Endothelial cell of umbilical vein (primary cell): Measurements from ENCODE around the gene MANEAL. TPM values are rescaled to one million over a fixed set of nuclear protein-coding genes. Genes with fewer than 3 reads are reported as not detected.

Source experiments
- BruUV-seq: library from RNA; stranded (reverse); fragments of 400-500 nt; replicated peaks from 2 replicates; lab custom pipeline; 2021; lab: Mats Ljungman, UMichigan
- CTCF ChIA-PET: fragments of 300-600, 350-600 bp; sonication (Branson Sonifier 250); formaldehyde crosslinking; loops from one replicate; lab custom pipeline; 2021; ENCODE audit warnings: antibody characterized with exemption, inconsistent platforms; lab: Charles Lee
- POLR2A ChIA-PET: fragments of 300-600, 350-600 bp; sonication (Branson Sonifier 250); formaldehyde crosslinking; loops from one replicate; lab custom pipeline; 2021; ENCODE audit warnings: antibody characterized with exemption, inconsistent platforms; lab: Charles Lee
- DNase-seq: peaks from one replicate; pipeline ENCODE4 v3.0.0-alpha.2; 2011; ENCODE audit warnings: low read depth, low spot score
- FAIRE-seq: peaks from 2 replicates; lab custom pipeline; 2011; peaks lifted over from hg19 to GRCh38; lab: Jason Lieb, UNC
- H2AFZ ChIP-seq: 2 replicates; pipeline ENCODE4 v1.6.0; 2012; ENCODE audit warnings: low read depth, low read length, control low read depth, inconsistent platforms
- H3K27ac ChIP-seq: 2 replicates; pipeline ENCODE4 v1.5.1; 2011; ENCODE audit warnings: low read depth, mild to moderate bottlenecking, control low read depth, low read length, moderate library complexity; ENCODE audit not compliant: insufficient read depth
- H3K27me3 ChIP-seq, 2 experiments: 2 replicates each; pipeline versions ENCODE4 v1.6.0 to v1.6.1; 2011; ENCODE audit warnings: low read length in 2 of 2, mixed read lengths in 1 of 2; ENCODE audit not compliant: control insufficient read depth in 2 of 2, insufficient read depth in 2 of 2
- H3K36me3 ChIP-seq, 2 experiments: 2 replicates in 1 of 2; 3 replicates in 1 of 2; pipeline ENCODE4 v1.5.1; 2011; ENCODE audit warnings: low read length in 2 of 2, mild to moderate bottlenecking in 1 of 2, moderate library complexity in 1 of 2; ENCODE audit not compliant: control insufficient read depth in 2 of 2, insufficient read depth in 2 of 2; ENCODE audit errors: extremely low read depth in 1 of 2
- H3K4me1 ChIP-seq: 3 replicates; pipeline ENCODE4 v1.5.1; 2011; ENCODE audit warnings: mild to moderate bottlenecking, low read length; ENCODE audit not compliant: control insufficient read depth, insufficient read depth; ENCODE audit errors: extremely low read depth
- H3K4me2 ChIP-seq: 2 replicates; pipeline ENCODE4 v1.6.1; 2011; ENCODE audit warnings: low read length, control low read depth, mixed read lengths; ENCODE audit not compliant: insufficient read depth
- H3K4me3 ChIP-seq, 3 experiments: fragments of 200-600 bp in 1 of 3; sonication (generic), shearing (Covaris generic) in 1 of 3; replicated peaks in 1 of 3; 2 replicates each; pipeline ENCODE4 v1.5.1; 2011 to 2016; ENCODE audit warnings: control low read depth in 3 of 3, low read length in 3 of 3, mild to moderate bottlenecking in 2 of 3, inconsistent platforms in 1 of 3, low read depth in 1 of 3, moderate library complexity in 1 of 3; ENCODE audit not compliant: insufficient read depth in 1 of 3
- H3K79me2 ChIP-seq: 2 replicates; pipeline ENCODE4 v1.6.0; 2012; ENCODE audit warnings: low read length, inconsistent platforms; ENCODE audit not compliant: control insufficient read depth, insufficient read depth
- H3K9ac ChIP-seq: replicated peaks from 2 replicates; pipeline ENCODE3; 2011; ENCODE audit warnings: low read length, control low read depth; ENCODE audit not compliant: insufficient read depth; ENCODE audit errors: extremely low read depth
- H3K9me1 ChIP-seq: replicated peaks from 3 replicates; pipeline ENCODE4 v1.6.0; 2011; ENCODE audit warnings: mild to moderate bottlenecking, low read length; ENCODE audit not compliant: control insufficient read depth, insufficient read depth; ENCODE audit errors: extremely low read depth
- H3K9me3 ChIP-seq: replicated peaks from 2 replicates; pipeline ENCODE4 v1.5.1; 2012; ENCODE audit warnings: low read length, inconsistent platforms; ENCODE audit not compliant: control insufficient read depth, insufficient read depth
- H4K20me1 ChIP-seq: replicated peaks from 2 replicates; pipeline ENCODE3; 2011; ENCODE audit warnings: mild to moderate bottlenecking, low read length; ENCODE audit not compliant: control insufficient read depth, insufficient read depth; ENCODE audit errors: extremely low read depth
- FOS ChIP-seq: IDR thresholded peaks from 2 replicates; pipeline ENCODE4 v1.6.1; 2011; ENCODE audit warnings: mild to moderate bottlenecking, low read length, moderate library complexity, borderline replicate concordance; ENCODE audit not compliant: insufficient read depth
- GATA2 ChIP-seq: IDR thresholded peaks from 2 replicates; pipeline ENCODE4 v1.7.0; 2011; ENCODE audit warnings: low read depth, mild to moderate bottlenecking, moderate library complexity, mixed read lengths, low read length; ENCODE audit not compliant: insufficient read length, insufficient read depth
- JUN ChIP-seq: IDR thresholded peaks from 2 replicates; pipeline ENCODE4 v1.6.1; 2011; ENCODE audit warnings: borderline replicate concordance, low read depth; ENCODE audit not compliant: insufficient read length, insufficient read depth
- MYC ChIP-seq: IDR thresholded peaks from one replicate; pipeline ENCODE4 v1.6.1; 2011; ENCODE audit warnings: mild to moderate bottlenecking, low read depth, low read length
- dilution Hi-C: fragments of 300-500 bp; cut with MboI; formaldehyde crosslinking; loops from one replicate; pipeline ENCODE4 v1.15.0; 2019; ENCODE audit warnings: low sequenced_read_pairs; ENCODE audit not compliant: extremely low pct_ligation_motif_present
- intact Hi-C: fragments of 100-400 bp; cut with micrococcal nuclease; formaldehyde crosslinking; loops from one replicate; pipeline ENCODE4 v1.10.0; 2022
- polyA plus RNA-seq, 4 experiments: library from polyadenylated mRNA; depleted of rRNA in 3 of 4; stranded (reverse) in 3 of 4; unstranded in 1 of 4; fragments of >200 nt; gene quantifications; 2 replicates each; pipeline versions ENCODE4 v1.2.1 to v1.2.3, GENCODE V29; 2011 to 2012; ENCODE audit warnings: missing spikeins in 1 of 4
- total RNA-seq: library from RNA; stranded (reverse); gene quantifications from 2 replicates; pipeline ENCODE4 v1.2.3, GENCODE V29; 2021
- TF ChIP-seq, protein P1 (sequence below), 2 donors: IDR thresholded peaks; 1 replicate in 1 of 2; 2 replicates in 1 of 2; pipeline ENCODE4 v1.5.1; 2011; ENCODE audit warnings: low read length in 2 of 2, mild to moderate bottlenecking in 2 of 2, moderate library complexity in 2 of 2, control low read depth in 1 of 2, inconsistent platforms in 1 of 2, low read depth in 1 of 2; ENCODE audit not compliant: insufficient read depth in 1 of 2; ENCODE audit errors: extremely low read depth in 1 of 2
- TF ChIP-seq, protein P2 (sequence below): IDR thresholded peaks from 2 replicates; pipeline ENCODE4 v1.6.1; 2011; ENCODE audit not compliant: insufficient read depth, insufficient read length

Gene MANEAL
- total and polyA plus RNA-seq, 2 donors (not counting 3 experiments of a cell fraction or from before 2014, with no cell fraction given), result 0.66 to 1.3 TPM

GRCh38 chr1:37795340-37796125, 1.9 kb downstream of the MANEAL start:
- Histone ChIP-seq H3K4me2 (no peak overlapping the region), H3K4me1 (peaks cover 2% of the 10 kb centered on the region), H3K9ac (no peak overlapping the region), H2AFZ (no peak overlapping the region), H3K4me3 (no peak overlapping the region), H3K36me3 (no peaks in the 10 kb centered on the region), H4K20me1 (no peaks in the 10 kb centered on the region), H3K27ac (no peak overlapping the region), H3K9me1 (no peaks in the 10 kb centered on the region), H3K27me3 (peaks cover 7 to 16% of the 10 kb centered on the region in 2 experiments), H3K79me2 (no peaks in the 10 kb centered on the region), H3K9me3 (no peaks in the 10 kb centered on the region)
- peak; percentile 24 for DNase-seq
- intact Hi-C loops, result no loop called here
- ChIA-PET POLR2A (no interaction called here), CTCF (no interaction called here)
- BruUV-seq, result no TSS peak
- dilution Hi-C loops, result no loop called here
- no peak for FAIRE-seq
- TF ChIP-seq, protein P1, sequence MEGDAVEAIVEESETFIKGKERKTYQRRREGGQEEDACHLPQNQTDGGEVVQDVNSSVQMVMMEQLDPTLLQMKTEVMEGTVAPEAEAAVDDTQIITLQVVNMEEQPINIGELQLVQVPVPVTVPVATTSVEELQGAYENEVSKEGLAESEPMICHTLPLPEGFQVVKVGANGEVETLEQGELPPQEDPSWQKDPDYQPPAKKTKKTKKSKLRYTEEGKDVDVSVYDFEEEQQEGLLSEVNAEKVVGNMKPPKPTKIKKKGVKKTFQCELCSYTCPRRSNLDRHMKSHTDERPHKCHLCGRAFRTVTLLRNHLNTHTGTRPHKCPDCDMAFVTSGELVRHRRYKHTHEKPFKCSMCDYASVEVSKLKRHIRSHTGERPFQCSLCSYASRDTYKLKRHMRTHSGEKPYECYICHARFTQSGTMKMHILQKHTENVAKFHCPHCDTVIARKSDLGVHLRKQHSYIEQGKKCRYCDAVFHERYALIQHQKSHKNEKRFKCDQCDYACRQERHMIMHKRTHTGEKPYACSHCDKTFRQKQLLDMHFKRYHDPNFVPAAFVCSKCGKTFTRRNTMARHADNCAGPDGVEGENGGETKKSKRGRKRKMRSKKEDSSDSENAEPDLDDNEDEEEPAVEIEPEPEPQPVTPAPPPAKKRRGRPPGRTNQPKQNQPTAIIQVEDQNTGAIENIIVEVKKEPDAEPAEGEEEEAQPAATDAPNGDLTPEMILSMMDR (IDR thresholded peaks at IDR 0.05; ENCODE audit: extremely low read depth in 1 of 2, insufficient read depth in 1 of 2, low read depth in 1 of 2, low read length in 2 of 2), result no peak
- TF ChIP-seq, protein P2, sequence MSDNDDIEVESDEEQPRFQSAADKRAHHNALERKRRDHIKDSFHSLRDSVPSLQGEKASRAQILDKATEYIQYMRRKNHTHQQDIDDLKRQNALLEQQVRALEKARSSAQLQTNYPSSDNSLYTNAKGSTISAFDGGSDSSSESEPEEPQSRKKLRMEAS, result no peak
- TF ChIP-seq JUN (no peak), MYC (no peak), GATA2 (no peak), FOS (no peak)
